ENCODE results near the gene NCOR2. TPM values are rescaled to one million over a fixed set of nuclear protein-coding genes. Genes with fewer than 3 reads are reported as not detected.

Gene NCOR2
- total RNA-seq, 1 experiment from 2014 or later: 326 TPM

DNA sequence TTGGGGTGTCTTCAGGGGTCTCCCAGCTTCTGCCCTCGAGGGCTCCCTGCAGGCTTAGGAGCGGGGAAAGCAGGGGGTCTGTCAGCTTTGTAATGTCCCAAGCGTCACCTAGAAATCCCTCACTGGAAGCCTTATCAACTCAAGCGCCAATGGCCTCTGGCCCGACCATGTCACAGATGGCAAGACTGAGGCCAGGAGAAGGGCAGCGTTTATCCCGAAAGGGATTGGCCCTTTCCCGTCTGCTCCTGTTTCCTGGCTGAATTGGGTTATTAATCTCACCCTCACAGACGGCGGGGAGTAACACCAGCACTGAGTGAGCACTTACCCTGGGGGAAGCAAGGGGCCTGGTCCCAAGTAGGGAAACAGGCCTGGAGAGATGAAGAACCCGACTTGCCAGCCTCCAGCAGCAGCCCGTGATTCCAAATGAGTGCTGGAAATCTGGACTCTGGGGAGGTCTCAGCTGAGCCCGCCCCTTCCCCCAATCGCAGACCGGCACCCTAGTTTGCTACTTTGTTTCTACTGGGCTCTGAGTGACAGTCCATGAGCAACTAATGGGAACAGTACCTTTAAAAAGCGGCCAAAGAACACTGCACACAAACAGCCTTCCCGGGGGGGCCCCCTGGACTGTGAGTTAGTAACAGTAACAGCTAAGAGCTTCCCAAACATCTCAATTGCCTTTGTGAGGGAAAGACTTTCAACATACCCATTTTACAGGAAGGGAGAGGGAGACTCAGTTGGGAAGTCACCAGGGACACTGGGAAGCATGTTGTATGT lies 2.1 kb upstream of the NCOR2 start (continued):
- TF ChIP-seq, protein P1, sequence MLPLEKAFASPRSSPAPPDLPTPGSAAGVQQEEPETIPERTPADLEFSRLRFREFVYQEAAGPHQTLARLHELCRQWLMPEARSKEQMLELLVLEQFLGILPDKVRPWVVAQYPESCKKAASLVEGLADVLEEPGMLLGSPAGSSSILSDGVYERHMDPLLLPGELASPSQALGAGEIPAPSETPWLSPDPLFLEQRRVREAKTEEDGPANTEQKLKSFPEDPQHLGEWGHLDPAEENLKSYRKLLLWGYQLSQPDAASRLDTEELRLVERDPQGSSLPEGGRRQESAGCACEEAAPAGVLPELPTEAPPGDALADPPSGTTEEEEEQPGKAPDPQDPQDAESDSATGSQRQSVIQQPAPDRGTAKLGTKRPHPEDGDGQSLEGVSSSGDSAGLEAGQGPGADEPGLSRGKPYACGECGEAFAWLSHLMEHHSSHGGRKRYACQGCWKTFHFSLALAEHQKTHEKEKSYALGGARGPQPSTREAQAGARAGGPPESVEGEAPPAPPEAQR (CRISPR knock-in tag; IDR thresholded peaks at IDR 0.05): no peak
- TF ChIP-seq ZNF396 (CRISPR knock-in tag; IDR thresholded peaks at IDR 0.05; ENCODE audit: borderline replicate concordance): no peak

DNA sequence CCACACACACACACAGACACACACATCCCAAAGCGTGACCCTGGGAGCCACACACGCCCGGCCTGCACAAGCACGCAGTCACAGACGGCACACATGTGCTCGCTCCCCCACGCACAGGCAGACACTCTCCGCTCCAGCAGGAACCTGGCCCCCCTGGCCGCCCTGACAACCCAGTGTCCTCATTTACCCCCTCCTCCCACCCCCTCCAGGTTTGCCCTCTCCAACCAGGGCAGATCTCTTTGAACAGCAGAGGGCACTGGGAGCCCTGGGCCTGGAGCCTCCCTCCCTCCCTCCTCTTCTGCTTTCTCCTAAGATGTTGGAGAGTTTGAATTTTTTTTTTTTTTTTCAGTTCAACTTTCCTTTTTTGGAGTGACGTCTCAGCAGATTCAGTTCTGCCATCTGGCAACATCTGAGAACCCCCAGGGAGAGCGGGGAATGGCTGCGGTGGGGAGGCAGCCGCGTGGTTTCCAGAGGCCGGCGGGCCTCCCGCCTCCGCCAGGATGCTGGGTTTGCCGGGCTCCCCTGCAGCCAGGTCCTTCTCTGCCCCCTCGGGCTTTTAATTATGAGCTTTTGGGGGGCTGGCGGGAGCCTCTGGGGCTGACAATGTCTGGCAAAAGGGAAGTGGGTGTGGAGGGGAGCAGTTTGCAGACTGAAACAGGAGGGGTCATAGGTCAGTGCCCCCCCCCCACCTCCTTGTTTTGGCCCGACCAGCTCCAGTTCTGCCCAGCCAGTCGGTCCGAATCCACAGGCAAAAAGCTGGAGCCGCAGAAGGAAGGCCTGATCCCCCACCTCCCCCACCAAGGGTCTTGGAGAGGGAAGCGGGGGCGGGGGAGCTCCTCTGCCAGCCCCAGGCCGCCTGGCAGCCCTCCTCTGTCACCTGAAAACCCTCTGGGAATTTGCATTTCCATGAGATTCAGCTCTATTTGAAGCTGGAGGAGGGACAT lies 1.3 kb upstream of the NCOR2 start:
- H3K27me3 Mint-ChIP-seq (ENCODE audit: low read depth): no peaks in the 10 kb centered on the region
- DNase-seq (ENCODE audit: low spot score) (peak; percentile 44), ATAC-seq (peak; percentile 8)
- TF ChIP-seq, protein P2, sequence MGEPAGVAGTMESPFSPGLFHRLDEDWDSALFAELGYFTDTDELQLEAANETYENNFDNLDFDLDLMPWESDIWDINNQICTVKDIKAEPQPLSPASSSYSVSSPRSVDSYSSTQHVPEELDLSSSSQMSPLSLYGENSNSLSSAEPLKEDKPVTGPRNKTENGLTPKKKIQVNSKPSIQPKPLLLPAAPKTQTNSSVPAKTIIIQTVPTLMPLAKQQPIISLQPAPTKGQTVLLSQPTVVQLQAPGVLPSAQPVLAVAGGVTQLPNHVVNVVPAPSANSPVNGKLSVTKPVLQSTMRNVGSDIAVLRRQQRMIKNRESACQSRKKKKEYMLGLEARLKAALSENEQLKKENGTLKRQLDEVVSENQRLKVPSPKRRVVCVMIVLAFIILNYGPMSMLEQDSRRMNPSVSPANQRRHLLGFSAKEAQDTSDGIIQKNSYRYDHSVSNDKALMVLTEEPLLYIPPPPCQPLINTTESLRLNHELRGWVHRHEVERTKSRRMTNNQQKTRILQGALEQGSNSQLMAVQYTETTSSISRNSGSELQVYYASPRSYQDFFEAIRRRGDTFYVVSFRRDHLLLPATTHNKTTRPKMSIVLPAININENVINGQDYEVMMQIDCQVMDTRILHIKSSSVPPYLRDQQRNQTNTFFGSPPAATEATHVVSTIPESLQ (CRISPR knock-in tag; IDR thresholded peaks at IDR 0.05): no peak
- no peak for TF ChIP-seq OVOL2 (CRISPR knock-in tag; IDR thresholded peaks at IDR 0.05; ENCODE audit: borderline replicate concordance)
- no peak for TF ChIP-seq NFE2L1 (CRISPR knock-in tag; IDR thresholded peaks at IDR 0.05)
- TF ChIP-seq, protein P3, sequence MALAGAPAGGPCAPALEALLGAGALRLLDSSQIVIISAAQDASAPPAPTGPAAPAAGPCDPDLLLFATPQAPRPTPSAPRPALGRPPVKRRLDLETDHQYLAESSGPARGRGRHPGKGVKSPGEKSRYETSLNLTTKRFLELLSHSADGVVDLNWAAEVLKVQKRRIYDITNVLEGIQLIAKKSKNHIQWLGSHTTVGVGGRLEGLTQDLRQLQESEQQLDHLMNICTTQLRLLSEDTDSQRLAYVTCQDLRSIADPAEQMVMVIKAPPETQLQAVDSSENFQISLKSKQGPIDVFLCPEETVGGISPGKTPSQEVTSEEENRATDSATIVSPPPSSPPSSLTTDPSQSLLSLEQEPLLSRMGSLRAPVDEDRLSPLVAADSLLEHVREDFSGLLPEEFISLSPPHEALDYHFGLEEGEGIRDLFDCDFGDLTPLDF (CRISPR knock-in tag; IDR thresholded peaks at IDR 0.05): no peak
- TF ChIP-seq AR (CRISPR knock-in tag; IDR thresholded peaks at IDR 0.05): no peak
- no peak for TF ChIP-seq TEAD1 (CRISPR knock-in tag; IDR thresholded peaks at IDR 0.05)
- TF ChIP-seq, protein P4, sequence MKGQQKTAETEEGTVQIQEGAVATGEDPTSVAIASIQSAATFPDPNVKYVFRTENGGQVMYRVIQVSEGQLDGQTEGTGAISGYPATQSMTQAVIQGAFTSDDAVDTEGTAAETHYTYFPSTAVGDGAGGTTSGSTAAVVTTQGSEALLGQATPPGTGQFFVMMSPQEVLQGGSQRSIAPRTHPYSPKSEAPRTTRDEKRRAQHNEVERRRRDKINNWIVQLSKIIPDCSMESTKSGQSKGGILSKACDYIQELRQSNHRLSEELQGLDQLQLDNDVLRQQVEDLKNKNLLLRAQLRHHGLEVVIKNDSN (CRISPR knock-in tag; IDR thresholded peaks at IDR 0.05): no peak
- TF ChIP-seq, protein P5, sequence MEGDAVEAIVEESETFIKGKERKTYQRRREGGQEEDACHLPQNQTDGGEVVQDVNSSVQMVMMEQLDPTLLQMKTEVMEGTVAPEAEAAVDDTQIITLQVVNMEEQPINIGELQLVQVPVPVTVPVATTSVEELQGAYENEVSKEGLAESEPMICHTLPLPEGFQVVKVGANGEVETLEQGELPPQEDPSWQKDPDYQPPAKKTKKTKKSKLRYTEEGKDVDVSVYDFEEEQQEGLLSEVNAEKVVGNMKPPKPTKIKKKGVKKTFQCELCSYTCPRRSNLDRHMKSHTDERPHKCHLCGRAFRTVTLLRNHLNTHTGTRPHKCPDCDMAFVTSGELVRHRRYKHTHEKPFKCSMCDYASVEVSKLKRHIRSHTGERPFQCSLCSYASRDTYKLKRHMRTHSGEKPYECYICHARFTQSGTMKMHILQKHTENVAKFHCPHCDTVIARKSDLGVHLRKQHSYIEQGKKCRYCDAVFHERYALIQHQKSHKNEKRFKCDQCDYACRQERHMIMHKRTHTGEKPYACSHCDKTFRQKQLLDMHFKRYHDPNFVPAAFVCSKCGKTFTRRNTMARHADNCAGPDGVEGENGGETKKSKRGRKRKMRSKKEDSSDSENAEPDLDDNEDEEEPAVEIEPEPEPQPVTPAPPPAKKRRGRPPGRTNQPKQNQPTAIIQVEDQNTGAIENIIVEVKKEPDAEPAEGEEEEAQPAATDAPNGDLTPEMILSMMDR (IDR thresholded peaks at IDR 0.05): no peak
- no peak for TF ChIP-seq ATF2 (CRISPR knock-in tag; IDR thresholded peaks at IDR 0.05; ENCODE audit: borderline replicate concordance, low read depth)
- TF ChIP-seq STAT6 (CRISPR knock-in tag; conservative IDR thresholded peaks at IDR 0.05; ENCODE audit: low read depth): no peak
- TF ChIP-seq ZNF121 (CRISPR knock-in tag; IDR thresholded peaks at IDR 0.05): no peak
- TF ChIP-seq MYBL2 (CRISPR knock-in tag; IDR thresholded peaks at IDR 0.05): no peak
- H3K4me3 Mint-ChIP-seq: peak overlapping the region; percentile 79
- no peak overlapping the region for H3K27ac Mint-ChIP-seq
- H3K9me3 Mint-ChIP-seq: no peaks in the 10 kb centered on the region
- POLR2A ChIA-PET: interaction anchor here (0.7 to 0.8 kb wide), 3 partner anchors 68 to 139 kb away, joined by 4 to 7 read pairs (median 4); no protein-coding TSS in a partner anchor
- H3K36me3 Mint-ChIP-seq: no peaks in the 10 kb centered on the region
- CTCF ChIA-PET: interaction anchor here (0.7 to 2.0 kb wide), 13 partner anchors 17 to 423 kb away, joined by 3 to 15 read pairs (median 3); no protein-coding TSS in a partner anchor
- peaks cover 54% of the 10 kb centered on the region for H3K4me1 Mint-ChIP-seq

All from WTC11 (cell line).